Endodermal cell (in vitro differentiated cells): ENCODE data around the gene BBOF1. TPM values are rescaled to one million over a fixed set of nuclear protein-coding genes. Genes with fewer than 3 reads are reported as not detected.

Experiments
- DNase-seq: peaks from one replicate; pipeline ENCODE4 v3.0.0-alpha.2; 2017
- H3K27ac ChIP-seq: 2 replicates; pipeline ENCODE4 v1.5.1; 2013; ENCODE audit warnings: mild to moderate bottlenecking, low read depth, low read length, moderate library complexity
- H3K27me3 ChIP-seq: 2 replicates; pipeline ENCODE4 v1.6.1; 2013; ENCODE audit warnings: mild to moderate bottlenecking, low read length, moderate library complexity; ENCODE audit not compliant: insufficient read depth, control insufficient read depth, poor library complexity, severe bottlenecking
- H3K36me3 ChIP-seq: 2 replicates; pipeline ENCODE4 v1.7.0; 2013; ENCODE audit warnings: mild to moderate bottlenecking, low read length, moderate library complexity; ENCODE audit not compliant: control insufficient read depth, insufficient read depth
- H3K4me1 ChIP-seq: one replicate; pipeline ENCODE4 v1.7.0; 2013; ENCODE audit warnings: low read length; ENCODE audit not compliant: control insufficient read depth, insufficient read depth
- H3K4me3 ChIP-seq: 2 replicates; pipeline ENCODE4 v1.5.1; 2013; ENCODE audit warnings: mild to moderate bottlenecking, low read length, moderate library complexity
- H3K9ac ChIP-seq: 2 replicates; pipeline ENCODE4 v1.6.1; 2013; ENCODE audit warnings: mild to moderate bottlenecking, low read length, moderate library complexity; ENCODE audit not compliant: poor library complexity, severe bottlenecking; ENCODE audit errors: extremely low read depth
- H3K9me3 ChIP-seq: 2 replicates; pipeline ENCODE4 v1.6.1; 2013; ENCODE audit warnings: mild to moderate bottlenecking, low read length, moderate library complexity; ENCODE audit not compliant: control insufficient read depth
- H3K27ac Mint-ChIP-seq: 2 replicates; pipeline ENCODE4 v1.8.0; 2020; ENCODE audit warnings: mixed read lengths
- H3K27me3 Mint-ChIP-seq: 2 replicates; pipeline ENCODE4 v1.8.0; 2021; ENCODE audit warnings: mild to moderate bottlenecking, mixed read lengths; ENCODE audit not compliant: insufficient read depth
- H3K36me3 Mint-ChIP-seq: 2 replicates; pipeline ENCODE4 v1.8.0; 2020; ENCODE audit warnings: low read depth, mixed read lengths
- H3K4me1 Mint-ChIP-seq: 2 replicates; pipeline ENCODE4 v1.8.0; 2020; ENCODE audit warnings: mixed read lengths
- H3K4me3 Mint-ChIP-seq: 2 replicates; pipeline ENCODE4 v1.8.0; 2020; ENCODE audit warnings: mild to moderate bottlenecking, moderate library complexity, mixed read lengths
- H3K9me3 Mint-ChIP-seq: 2 replicates; pipeline ENCODE4 v1.8.0; 2020; ENCODE audit warnings: mild to moderate bottlenecking, mixed read lengths
- CTCF ChIP-seq: fragments of 200-600 bp; sonication (generic); conservative IDR thresholded peaks from 2 replicates; pipeline ENCODE4 v1.5.0; 2021; ENCODE audit warnings: antibody characterized with exemption, mild to moderate bottlenecking
- WGBS, 2 experiments: methylation state at CpG; one replicate each; pipeline versions ENCODE4 v1.1.5 to v1.1.7; 2013; ENCODE audit warnings: missing lambda C conversion rate in 2 of 2, mixed read lengths in 1 of 2; ENCODE audit not compliant: insufficient coverage in 1 of 2, insufficient read length in 1 of 2; 5-methylcytosine and 5-hydroxymethylcytosine counted together
- total RNA-seq, 2 donors: library from RNA; stranded (reverse); fragmentation: NEBNext Ultra II Directional in 1 of 2; extraction: Animal tissue kit (Norgen Biotek cat#: 25700) in 1 of 2; gene quantifications; 2 replicates in 1 of 2; 3 replicates in 1 of 2; pipeline ENCODE4 v1.2.1, GENCODE V29; 2021

BBOF1 gene
- total RNA-seq, 2 donors from 2014 or later, result 2.6 to 2.9 TPM

- 82 to 100% methylated on average over 1 to 2 of the region's 4 CpGs for WGBS, 2 experiments
- DNase-seq, result no peak
- no peak for TF ChIP-seq CTCF
- no peaks in the 10 kb centered on the region for H3K9me3 ChIP-seq
- no peak overlapping the region for H3K9ac ChIP-seq
- no peaks in the 10 kb centered on the region for H3K36me3 Mint-ChIP-seq
- H3K4me1 ChIP-seq, result no peaks in the 10 kb centered on the region
- no peaks in the 10 kb centered on the region for H3K9me3 Mint-ChIP-seq
- H3K4me3 ChIP-seq, result no peak overlapping the region
- H3K27me3 ChIP-seq, result no peaks in the 10 kb centered on the region
- H3K27ac Mint-ChIP-seq, result no peak overlapping the region
- no peaks in the 10 kb centered on the region for H3K27me3 Mint-ChIP-seq
- H3K27ac ChIP-seq, result no peak overlapping the region
- H3K4me3 Mint-ChIP-seq, result no peak overlapping the region
- no peaks in the 10 kb centered on the region for H3K4me1 Mint-ChIP-seq
- H3K36me3 ChIP-seq, result no peaks in the 10 kb centered on the region
Observed at GRCh38 chr14:74035556-74035955, 16.4 kb downstream of the BBOF1 start.

GRCh38 chr14:74038020-74038859 is 19.1 kb downstream of the BBOF1 start:
- WGBS, 2 experiments, result 77% methylated on average over 2 of the region's 3 CpGs; no CpG with 5 or more reads in 1 of the 2 experiments
- no peaks in the 10 kb centered on the region for H3K27me3 Mint-ChIP-seq
- H3K36me3 ChIP-seq, result no peaks in the 10 kb centered on the region

GRCh38 chr14:74042296-74042695 is 23.1 kb downstream of the BBOF1 start:
- H3K27ac Mint-ChIP-seq, result no peak overlapping the region
- no peaks in the 10 kb centered on the region for H3K27me3 Mint-ChIP-seq
- no peaks in the 10 kb centered on the region for H3K9me3 ChIP-seq
- H3K27me3 ChIP-seq, result no peaks in the 10 kb centered on the region
- 80 to 87% methylated on average over 1 to 2 of the region's 2 CpGs for WGBS, 2 experiments
- no peaks in the 10 kb centered on the region for H3K4me1 Mint-ChIP-seq
- H3K4me1 ChIP-seq, result no peaks in the 10 kb centered on the region
- H3K4me3 Mint-ChIP-seq, result no peak overlapping the region
- no peak overlapping the region for H3K27ac ChIP-seq
- H3K36me3 Mint-ChIP-seq, result no peaks in the 10 kb centered on the region
- H3K9ac ChIP-seq, result no peak overlapping the region
- no peak for TF ChIP-seq CTCF
- H3K9me3 Mint-ChIP-seq, result no peaks in the 10 kb centered on the region
- no peak for DNase-seq
- no peaks in the 10 kb centered on the region for H3K36me3 ChIP-seq
- no peak overlapping the region for H3K4me3 ChIP-seq

More at GRCh38 chr14:74038020-74038859, 19.1 kb downstream of the BBOF1 start:
- H3K9me3 ChIP-seq, result no peaks in the 10 kb centered on the region
- H3K36me3 Mint-ChIP-seq, result no peaks in the 10 kb centered on the region
- no peak overlapping the region for H3K9ac ChIP-seq
- no peak overlapping the region for H3K4me3 Mint-ChIP-seq
- H3K27ac Mint-ChIP-seq, result no peak overlapping the region
- H3K9me3 Mint-ChIP-seq, result no peaks in the 10 kb centered on the region
- no peak overlapping the region for H3K4me3 ChIP-seq
- H3K27me3 ChIP-seq, result no peaks in the 10 kb centered on the region
- TF ChIP-seq CTCF, result peak; percentile 83
- no peak for DNase-seq
- no peak overlapping the region for H3K27ac ChIP-seq
- H3K4me1 Mint-ChIP-seq, result no peaks in the 10 kb centered on the region
- H3K4me1 ChIP-seq, result no peaks in the 10 kb centered on the region
